Pericardium fibroblast (primary cell): ENCODE measurements around the gene CRYBB2. TPM values are rescaled to one million over a fixed set of nuclear protein-coding genes. Genes with fewer than 3 reads are reported as not detected.

Experiments
- total RNA-seq: library from RNA; depleted of rRNA; stranded (reverse); fragments of >200 nt; gene quantifications from 2 replicates; pipeline ENCODE4 v1.2.3, GENCODE V29; 2015

The CRYBB2 gene
- not detected in 2 replicates for total RNA-seq

GRCh38 chr22:25219211-25219689, at the start of gene CRYBB2:
TSS of gene CRYBB2 (plus strand) at chr22:25219639. CDS start at chr22:25221430, 1,791 bp downstream.

DNA sequence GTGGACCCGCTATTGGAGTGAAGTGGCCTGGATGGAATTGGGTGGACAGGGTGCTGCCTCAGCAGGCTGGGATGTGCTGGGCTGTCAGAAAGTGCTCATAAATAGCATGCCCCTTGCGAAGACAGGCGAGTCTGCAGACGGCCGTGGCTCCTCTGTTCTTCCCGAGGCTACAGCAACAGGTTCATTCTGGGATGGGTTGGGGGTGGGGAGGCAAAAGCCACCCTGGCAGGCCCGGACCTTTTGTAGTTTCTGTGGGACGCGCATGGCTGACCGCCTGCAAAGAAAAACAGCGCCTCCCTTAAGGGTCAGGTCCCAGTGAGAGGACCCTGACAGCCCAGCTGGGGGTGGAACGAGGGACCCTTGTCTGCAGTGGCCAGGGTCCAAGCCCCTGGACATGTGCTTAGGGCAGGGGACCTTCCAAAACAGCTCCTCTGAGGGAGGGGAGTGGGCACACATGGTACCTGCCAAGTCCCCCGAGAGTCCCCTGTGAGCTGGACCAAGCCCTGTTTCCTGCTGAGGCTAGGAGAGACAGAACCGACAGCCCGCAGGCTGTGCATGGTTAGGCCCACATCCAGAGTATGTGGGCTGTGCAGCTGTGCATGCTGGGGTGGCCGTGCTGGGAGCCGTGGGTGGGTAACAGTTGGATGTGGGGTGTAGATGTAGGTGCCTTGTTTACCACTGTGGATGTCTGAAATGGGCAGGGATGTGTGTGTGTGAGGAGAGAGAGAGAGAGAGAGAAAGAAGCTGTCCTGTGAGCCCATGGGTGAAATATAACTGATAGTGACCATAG, 19.5 kb upstream of the CRYBB2 start, which contains the start of gene CRYBB3:
Gene CRYBB3 (plus strand): TSS at position 128 of the 790 bp plus-strand sequence. CDS start 1,539 bp downstream, outside the sequence.

Other genes starting within 250 kb of the CRYBB2 start
- gene CRYBB3, start 19.8 kb upstream of the CRYBB2 start, total RNA-seq = not detected in 2 replicates